Lower leg skin (tissue), 3 donors: ENCODE data around the gene KITLG.

Source experiments
- POLR2A ChIP-seq, 2 donors: fragments of 450-650 bp; IDR thresholded peaks; one replicate each; pipeline ENCODE4 v1.6.1; 2016 to 2017; ENCODE audit warnings: antibody characterized with exemption in 2 of 2, mild to moderate bottlenecking in 1 of 2, moderate library complexity in 1 of 2
- TF ChIP-seq, protein P1 (sequence below), 3 donors: fragments of 450-650 bp; IDR thresholded peaks; one replicate each; pipeline ENCODE4 v1.5.1; 2016; ENCODE audit warnings: antibody characterized with exemption in 3 of 3, mild to moderate bottlenecking in 3 of 3, moderate library complexity in 2 of 3

DNA sequence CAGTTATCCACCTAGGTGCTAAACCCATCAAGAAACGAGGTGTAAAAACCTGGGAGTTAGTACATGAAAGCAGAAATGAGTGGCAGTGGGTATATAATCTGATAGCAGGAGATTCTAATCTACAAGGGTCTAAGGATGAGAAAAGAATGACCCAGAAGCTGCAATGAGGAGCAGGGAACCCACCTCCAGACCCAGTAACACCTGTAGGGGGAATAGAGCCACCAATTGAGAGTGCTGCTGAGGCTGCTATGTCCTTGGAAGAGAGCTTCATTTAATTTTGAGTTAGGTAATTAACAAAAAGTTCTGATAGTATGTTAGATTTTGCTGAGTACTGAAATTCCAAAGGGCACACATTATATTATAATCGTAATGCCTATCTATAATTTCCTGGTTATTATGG lies 89.8 kb downstream of the KITLG start:
- TF ChIP-seq, protein P1, sequence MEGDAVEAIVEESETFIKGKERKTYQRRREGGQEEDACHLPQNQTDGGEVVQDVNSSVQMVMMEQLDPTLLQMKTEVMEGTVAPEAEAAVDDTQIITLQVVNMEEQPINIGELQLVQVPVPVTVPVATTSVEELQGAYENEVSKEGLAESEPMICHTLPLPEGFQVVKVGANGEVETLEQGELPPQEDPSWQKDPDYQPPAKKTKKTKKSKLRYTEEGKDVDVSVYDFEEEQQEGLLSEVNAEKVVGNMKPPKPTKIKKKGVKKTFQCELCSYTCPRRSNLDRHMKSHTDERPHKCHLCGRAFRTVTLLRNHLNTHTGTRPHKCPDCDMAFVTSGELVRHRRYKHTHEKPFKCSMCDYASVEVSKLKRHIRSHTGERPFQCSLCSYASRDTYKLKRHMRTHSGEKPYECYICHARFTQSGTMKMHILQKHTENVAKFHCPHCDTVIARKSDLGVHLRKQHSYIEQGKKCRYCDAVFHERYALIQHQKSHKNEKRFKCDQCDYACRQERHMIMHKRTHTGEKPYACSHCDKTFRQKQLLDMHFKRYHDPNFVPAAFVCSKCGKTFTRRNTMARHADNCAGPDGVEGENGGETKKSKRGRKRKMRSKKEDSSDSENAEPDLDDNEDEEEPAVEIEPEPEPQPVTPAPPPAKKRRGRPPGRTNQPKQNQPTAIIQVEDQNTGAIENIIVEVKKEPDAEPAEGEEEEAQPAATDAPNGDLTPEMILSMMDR (IDR thresholded peaks at IDR 0.05) = no peak
- no peak for TF ChIP-seq POLR2A (IDR thresholded peaks at IDR 0.05)
